ENCODE measurements around the gene ODF2.
"Not testable (repeated sequence)": the region's sequence is repeated elsewhere in the genome, so short reads cannot be mapped to it uniquely, and the experiment has no call there.

Gene ODF2

DNA sequence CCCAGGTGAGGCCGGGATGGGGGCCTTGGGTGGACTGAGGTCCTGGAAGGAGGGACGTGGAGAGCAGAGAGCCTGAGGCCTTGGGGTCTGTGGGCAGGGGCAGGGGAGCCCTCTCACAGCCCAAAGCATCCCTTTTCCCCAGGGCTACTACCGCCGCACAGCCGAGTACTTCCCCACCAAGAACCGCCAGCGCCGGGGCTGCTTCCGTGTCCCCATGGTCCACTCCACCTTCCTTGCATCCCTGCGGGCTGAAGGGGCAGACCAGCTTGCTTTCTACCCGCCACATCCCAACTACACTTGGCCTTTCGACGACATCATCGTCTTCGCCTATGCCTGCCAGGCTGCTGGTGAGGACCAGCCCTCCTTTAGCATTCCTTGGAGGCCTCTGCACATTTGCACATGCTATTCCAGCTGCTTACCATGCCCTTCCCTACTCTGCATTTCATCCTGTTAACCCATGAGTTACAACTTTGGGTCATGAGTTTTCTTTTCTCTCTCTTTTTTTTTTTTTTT lies 31.5 kb upstream of the ODF2 start:
- DNase-seq: no peak

DNA sequence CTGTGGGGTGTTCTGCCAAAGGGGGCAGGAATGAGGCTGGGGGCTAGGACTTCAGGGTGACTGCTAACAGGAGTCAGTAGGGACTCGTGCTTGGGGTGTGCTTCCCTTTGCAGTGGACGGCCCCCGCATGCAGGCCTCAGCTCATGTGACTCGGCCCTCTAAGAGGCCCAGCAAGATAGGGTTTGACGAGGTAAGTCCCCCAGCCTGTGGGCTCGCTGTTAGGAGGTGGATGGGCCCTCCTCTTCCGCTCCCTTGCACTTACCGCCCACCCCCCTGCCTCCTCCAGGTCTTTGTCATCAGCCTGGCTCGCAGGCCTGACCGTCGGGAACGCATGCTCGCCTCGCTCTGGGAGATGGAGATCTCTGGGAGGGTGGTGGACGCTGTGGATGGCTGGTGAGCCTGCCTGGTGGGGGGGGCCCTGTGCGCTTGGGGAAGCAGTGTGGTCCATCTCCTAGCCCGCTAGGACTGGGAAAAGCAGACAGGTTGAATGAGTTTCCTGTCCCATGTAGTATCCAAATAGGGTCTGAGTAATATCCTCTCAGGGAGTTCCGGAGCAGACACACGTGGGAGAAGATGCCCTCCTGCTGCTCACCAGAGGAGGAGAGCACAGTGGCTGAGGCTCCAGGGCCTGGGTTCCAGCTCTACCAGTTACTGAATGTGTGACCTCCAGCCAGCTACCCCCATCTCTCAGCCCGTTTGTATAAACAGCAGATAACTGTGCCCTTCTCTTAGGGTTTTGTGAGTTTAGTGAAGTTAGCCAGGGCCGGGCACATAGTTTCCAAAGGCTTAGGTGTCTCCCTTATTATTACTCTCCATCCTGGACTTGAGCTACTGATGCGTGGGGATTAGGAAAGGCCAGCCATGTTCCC lies 26.9 kb upstream of the ODF2 start:
- DNase-seq: no peak

DNA sequence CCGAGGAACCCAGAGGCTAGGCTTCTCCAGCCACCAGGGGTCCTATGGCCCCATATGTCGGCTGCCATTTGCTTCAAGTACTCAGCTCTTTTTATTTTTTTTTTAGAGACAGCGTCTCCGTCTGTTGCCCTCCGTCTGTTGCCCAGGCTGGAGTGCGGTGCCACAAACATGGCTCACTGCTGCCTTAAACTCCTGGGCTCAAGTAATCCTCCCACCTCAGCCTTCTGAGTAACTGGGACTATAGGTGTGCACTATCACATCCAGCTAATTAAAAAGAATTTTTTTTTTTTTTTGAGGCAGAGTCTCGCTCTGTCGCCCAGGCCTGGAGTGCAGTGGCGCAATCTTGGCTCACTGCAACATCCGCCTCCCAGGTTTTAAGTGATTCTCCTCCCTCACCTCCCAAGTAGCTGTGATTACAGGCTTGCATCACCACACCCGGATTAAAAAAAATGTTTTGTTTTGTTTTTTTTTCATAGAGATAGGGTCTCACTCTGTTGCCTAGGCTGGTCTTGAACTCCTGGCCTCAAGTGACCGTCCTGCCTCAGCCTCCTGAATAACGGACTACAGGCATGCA lies 26.2 kb upstream of the ODF2 start:
- no peak for DNase-seq

DNA sequence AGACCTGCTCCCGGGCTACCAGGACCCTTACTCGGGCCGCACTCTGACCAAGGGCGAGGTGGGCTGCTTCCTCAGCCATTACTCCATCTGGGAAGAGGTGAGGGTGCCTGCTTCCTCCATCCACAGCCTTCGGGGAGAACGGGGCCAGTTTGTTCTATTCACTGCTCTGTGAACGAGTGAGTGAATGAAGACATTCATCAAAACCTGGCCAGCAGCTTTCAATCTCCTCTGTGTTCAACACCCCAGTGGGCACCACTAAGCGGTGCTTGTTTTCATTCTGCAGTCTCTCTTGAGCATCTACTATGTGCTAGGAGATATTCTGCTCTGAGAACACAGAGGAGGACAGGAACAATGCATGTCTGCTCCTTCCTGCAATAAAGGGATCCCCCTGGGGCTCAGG lies 24.6 kb upstream of the ODF2 start:
- DNase-seq: no peak

DNA sequence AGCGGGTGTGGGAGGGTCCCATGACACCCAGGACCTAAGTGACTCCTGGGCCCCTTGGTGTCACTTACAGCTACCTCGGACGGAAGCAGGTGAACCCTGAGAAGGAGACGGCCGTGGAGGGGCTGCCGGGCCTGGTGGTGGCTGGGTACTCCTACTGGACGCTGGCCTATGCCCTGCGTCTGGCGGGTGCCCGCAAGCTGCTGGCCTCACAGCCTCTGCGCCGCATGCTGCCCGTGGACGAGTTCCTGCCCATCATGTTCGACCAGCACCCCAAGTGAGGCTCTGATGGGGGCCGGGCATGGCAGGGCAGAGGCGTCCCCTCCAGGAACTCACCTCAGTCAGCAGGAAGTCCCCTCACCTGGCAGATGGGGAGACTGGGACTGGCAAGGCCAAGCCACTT lies 21.5 kb upstream of the ODF2 start:
- DNase-seq: no peak

DNA sequence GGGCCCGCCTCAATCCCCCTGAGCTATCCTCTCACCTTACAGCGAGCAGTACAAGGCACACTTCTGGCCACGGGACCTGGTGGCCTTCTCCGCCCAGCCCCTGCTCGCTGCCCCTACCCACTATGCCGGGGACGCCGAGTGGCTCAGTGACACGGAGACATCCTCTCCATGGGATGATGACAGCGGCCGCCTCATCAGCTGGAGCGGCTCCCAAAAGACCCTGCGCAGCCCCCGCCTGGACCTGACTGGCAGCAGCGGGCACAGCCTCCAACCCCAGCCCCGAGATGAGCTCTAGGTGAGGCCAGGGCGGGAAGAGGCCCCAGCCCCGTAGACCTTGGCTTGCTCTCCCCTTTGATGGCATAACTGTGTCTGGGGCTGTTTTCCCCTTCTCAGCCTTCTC lies 20.2 kb upstream of the ODF2 start:
- DNase-seq: no peak

DNA sequence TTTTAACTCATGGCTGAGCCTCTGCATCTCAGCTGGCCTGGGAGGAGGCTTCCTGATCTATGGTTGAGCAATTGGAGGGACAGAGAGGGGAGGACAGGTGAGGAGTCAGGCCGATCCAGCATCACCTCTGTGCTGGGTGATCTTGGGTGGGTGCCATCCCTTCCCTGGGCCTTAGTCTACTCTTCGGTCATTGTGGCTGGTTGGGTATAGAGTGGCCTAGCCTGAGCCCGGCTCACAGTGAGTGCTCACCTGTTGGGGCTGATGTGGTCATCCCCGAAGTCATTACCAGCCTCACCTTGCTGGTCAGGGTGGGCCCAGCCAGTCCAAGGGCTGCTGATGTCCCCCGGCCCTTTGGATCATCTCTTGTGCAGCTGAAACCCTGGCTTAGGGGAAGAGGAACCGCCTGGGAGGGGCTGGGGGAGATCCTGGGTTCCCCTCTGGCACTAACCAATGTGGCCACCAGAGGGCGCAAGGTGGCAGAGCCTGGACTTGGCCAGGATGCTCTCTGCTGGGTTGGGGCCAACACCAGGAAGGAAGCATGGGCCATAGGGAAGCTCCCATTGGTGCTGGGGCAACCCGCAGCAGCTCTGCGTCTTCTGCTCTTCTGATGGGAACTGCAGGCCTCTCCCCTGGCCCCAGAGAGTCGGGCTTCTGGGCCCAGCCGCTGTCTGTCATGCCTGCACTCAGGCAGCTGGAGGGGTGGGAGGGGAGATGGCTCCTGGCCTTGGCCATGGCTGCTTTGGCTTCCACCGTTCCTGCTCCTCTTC lies 17.3 kb upstream of the ODF2 start:
- DNase-seq: peak; percentile 91

DNA sequence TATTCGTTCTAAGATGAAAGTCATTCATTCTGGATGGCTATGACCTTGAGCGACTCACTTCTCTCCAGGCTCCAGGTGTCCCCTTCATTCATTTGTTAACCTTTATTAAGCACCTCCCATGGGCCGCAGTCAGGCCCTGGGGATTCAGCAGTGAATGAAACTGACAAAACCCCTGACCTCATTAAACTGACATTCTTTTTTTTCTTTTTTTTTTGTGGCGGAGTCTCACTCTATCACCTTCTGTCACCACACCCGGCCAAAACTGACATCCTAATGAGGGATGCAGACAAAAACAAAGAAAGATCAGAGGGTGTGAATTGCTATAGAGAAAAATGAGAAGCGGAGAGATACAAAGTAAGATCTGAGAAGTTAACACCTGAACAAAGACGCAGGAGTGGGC lies 16.5 kb upstream of the ODF2 start:
- no peak for DNase-seq

DNA sequence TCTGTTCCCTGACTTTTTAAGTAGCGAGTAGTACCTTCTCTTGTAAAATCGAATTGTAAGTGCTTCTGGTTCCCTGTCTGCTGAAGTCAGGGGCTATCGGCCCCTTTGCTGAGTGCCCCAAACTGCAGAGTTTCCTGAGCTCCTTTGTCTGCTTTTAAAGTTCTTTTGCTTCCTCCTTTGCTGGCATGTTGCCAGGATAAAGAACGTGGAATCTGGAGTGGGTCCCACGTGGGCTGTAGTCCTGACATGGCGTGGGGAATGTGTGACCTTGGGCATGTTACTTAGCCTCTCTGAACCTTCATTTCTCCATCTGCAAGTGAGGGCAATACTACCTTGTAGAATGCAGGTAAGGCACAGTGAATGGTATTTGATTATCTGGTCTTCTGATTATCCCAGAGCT lies 13.7 kb upstream of the ODF2 start:
- DNase-seq: no peak

DNA sequence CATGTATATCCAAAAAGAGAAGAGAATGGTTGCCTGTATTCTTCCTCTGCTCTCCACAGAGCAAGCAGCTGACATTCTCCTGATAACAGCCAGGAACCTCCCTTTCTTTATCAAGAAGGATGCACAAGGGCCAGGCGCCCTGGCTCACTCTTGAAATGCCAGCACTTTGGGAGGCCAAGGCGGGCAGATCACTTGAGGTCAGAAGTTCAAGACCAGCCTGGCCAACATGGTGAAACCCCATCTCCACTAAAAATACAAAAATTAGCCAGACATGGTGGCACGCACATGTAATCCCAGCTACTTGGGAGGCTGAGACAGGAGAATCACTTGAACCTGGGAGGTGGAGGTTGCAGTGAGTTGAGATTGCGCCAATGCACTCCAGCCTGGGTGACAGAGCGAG lies 9.3 kb upstream of the ODF2 start:
- not testable (repeated sequence) for DNase-seq

DNA sequence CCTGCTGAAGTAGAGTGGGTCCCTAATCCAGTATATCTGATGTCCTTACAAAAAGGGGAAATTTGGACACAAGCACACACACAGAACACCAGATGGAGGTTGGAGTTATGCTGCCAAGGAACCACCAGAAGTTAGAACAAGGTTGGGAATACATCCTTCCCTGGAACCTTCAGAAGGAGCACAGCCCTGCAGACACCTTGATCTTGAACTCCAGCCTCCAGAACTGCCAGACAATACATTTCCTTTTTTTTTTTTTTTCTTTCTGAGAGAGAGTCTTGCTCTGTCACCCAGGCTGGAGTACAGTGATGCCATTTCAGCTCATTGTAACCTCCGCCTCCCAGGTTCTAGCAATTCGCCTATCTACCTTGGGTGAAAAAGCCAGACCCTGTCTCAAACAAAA lies 7.1 kb upstream of the ODF2 start:
- DNase-seq: no peak

DNA sequence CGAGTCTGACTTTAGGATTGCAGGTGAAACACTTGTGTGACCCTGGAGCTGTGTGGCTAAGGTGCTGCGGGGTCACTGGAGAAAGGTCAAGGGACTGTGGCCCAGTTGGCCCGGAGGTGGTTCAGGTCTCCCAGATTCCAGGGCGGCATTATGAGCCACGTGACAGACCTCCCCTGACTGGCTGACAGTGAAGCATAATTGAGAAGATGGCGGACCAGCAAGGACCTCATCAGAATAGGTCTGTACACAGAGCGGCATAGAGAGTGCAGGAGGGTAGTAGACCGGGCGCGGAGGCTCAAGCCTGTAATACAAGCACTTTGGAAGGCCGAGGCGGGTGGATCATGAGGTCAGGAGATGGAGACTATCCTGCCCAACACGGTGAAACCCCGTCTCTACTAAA lies 815 bp upstream of the ODF2 start:
- no peak for DNase-seq

DNA sequence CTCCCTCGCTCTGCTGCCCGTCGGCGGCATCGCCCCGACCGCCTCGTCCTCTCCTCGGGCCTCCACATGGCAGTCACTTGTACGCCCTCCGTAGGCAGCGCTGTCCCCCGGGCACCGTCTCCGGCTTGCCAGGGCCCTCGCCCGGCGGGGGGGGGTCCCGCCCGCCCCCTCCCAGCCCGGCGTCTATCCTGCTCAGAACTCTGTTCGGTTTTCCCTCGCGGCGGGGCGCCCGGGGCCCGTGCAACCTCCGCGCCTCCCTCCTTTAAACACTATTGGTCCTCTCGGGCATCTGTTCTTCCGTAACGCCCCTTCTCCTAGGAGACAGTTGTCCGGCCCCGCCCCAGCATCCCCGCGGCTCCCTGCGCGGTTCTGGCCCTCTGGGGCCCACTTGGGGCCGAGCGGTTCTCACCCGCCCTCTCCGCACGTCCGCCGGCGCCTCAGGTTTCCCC lies 831 bp downstream of the ODF2 start:
- peak; percentile 80 for DNase-seq

DNA sequence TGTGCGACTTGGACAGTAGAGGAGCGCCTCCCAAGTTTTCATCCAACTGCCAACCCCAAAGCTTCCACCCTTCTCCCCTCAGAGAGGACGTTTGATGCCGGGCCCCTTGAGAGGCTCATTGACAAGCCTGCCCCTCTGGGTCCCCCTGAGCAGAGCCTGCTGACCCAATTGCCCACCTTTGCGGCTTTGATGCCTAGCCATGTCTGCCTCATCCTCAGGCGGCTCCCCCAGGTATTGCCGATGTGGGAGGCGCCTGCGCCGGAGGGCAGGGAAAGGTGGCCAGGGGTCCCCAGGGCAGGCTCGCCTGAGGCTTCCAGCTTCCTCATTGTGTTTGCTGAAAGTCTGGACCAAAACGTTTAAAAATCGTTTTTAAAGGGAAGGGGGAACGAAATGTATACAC lies 1.4 kb downstream of the ODF2 start:
- DNase-seq: no peak

DNA sequence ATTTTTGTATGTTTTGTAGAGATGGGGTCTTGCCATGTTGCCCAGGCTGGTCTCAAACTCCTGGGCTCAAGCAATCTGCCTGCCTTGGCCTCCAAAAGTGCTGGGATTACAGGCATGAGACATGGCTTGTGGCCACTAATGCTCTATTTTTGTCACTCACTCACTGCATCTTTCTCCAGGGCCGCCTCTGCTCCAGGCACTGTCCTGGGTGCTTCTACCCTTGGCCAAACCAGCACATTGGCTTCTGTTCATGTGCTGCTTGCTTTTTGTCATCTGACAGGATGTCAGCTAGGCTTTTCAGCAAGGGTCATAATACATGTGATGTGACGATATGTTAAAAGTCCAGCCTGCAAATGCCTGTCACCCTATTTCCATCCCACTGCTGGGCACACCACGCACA lies 3.2 kb downstream of the ODF2 start:
- DNase-seq: no peak

DNA sequence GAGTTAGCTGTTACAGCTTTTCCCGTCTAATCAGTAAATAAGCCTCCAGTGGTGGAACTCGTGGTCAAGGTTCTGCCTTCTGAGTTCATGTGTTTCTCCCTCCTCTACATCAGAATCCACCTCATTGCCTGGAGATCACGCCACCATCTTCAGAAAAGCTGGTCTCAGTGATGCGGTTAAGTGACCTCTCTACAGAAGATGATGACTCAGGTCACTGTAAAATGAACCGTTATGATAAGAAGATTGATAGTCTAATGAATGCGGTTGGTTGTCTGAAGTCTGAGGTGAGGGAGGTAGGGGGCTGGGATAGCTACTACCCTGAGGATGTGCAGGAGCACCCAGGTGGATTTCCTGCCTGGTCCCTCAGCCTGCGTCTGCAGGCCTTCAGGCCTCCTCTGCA lies 13.3 kb downstream of the ODF2 start:
- no peak for DNase-seq

DNA sequence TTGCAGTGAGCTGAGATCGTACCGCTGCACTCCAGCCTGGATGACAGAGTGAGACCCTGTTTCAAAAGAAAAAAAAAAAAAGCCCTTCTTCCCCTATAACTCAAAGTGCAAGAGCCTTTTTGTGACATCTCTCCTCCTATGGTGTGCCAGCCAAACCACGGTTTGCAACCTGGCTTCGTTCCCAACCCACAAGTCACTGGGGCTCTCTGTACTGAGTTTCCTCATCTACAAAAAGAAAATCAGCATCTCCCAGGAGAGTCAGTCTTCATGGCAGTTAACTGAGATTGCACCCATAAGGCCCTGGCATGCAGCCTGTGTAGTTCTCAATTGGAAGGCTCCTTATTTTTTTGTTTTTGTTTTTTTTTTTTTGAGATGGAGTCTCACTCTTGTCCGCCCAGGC lies 14.8 kb downstream of the ODF2 start:
- peak; percentile 53 for DNase-seq

DNA sequence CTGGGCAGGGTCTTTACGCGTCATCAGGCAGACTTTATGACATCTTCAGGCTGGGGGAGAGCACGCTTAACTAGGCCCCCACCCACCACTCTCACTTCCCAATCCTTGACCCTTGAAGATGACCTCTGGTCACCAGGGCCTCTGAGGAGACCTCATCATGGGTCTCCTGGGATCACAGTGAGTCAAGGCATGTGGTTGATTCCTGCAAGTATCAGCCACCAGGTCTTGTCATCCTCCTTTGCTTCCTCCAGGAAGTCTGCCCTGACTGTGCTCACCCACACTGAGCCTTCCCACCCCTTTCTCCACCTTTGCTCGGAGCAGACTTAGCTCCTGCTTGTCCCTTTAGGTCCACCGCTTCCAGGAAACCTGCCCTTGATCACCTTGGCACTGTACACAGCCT lies 17.3 kb downstream of the ODF2 start:
- DNase-seq: no peak

DNA sequence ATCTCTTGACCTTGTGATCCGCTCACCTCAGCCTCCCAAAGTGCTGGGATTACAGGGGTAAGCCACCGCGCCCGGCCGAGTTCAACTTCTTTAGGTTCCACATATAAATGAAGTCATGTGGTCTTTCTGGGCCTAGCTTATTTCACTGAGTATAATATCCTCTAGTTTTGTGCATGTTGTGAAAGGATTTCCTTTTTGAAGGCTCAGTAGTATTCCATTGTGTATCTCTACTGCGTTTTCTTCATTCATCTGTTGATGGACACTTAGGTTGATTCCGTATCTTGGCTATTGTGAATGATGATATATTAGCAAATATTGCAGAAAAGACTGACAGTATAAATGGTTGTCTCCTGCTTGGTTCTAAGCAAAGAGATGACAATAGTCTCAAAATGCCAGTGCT lies 20.1 kb downstream of the ODF2 start:
- DNase-seq: no peak

DNA sequence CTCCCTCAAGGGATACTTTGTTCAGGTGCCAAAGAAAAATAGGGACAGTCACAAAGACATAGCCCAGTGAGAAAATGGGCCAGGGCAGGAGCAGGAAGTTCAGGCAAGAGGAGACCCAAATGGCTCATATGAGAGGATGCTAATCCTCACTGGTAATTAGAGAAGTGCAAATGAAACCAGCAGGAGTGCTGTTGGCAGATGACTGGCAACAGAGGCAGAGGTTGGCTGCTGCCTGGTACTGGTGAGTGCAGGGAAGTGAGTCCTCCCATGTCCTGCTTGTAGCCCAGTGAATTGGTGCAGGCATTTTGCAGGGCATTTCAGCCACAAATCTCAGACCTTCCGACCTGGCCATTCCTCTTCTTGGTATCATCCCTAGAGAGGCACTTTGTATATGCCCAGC lies 23.5 kb downstream of the ODF2 start:
- no peak for DNase-seq

DNA sequence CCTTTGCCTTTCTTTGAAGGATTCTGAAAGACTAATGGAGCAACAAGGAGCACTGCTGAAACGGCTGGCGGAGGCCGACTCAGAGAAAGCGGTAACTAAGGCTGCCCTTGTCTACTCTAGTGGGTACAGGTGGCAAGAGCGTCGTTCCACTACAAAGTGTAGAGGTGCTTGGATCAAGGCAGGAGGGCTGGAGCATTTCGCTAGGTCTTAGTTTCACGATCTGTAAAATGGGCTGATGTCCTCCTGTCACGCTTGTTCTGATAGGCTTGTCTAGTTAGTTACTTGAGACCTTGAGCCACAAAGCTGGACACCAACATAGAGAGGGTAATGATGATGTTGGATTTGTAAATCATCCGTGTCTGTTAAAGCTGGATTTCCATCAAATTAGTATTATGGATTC lies 25.8 kb downstream of the ODF2 start:
- no peak for DNase-seq

DNA sequence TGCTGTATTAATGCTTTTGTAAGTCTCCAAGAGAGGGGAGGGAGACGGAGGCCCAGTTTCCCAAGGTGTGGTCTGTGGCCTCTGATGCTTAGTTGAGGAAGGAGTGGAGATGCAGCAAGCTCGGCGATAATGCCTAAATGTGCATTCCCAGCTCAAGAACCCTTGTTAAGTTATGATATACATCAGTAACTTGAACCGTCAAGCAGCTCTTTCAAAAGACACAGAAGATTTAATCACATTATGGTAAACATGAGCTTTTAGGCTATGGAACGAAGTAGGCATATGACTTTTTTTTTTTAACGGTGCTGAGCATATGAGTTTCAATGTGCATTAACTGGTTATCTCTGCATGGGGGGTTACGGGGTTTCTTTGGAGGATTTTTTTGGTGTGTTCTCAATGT lies 26.4 kb downstream of the ODF2 start:
- DNase-seq: no peak

DNA sequence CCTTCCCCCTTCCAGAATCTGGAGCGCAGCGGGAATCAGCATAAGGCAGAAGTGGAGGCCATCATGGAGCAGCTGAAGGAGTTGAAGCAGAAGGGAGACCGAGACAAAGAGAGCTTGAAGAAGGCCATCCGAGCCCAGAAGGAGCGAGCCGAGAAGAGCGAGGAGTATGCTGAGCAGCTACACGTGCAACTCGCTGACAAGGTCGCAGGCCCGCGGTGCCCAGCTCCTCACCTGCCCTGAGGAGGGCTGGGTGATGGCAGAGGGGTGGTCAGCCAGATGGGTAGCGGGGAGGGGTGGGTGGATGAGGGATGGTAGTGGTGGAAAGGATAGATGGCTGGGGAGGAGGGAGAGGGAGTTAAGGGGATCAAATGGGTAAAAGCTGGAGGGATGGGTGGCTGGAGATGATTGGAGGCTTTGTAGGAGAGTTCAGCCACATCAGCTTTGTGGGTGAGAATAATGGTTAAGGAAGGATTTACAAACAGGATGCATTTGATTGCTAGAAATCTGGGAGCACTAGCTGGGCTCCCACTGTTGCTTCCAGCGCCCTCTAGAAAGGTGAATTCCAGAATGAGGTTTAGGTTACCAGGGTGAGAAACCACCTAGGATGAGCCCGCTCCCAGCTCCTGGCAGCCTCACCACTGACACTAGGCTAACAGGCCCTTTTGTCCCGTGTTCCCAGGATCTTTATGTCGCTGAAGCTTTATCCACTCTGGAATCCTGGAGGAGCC lies 29.0 kb downstream of the ODF2 start:
- no peak for DNase-seq
